HepG2 (cell line): ENCODE data around the gene CAGE1. TPM values are rescaled to one million over a fixed set of nuclear protein-coding genes. Genes with fewer than 3 reads are reported as not detected.

Source experiments
- ATF3 ChIP-seq: sonication (generic); formaldehyde crosslinking; IDR thresholded peaks from 2 replicates; pipeline ENCODE4 v1.4.0; 2020; ENCODE audit warnings: missing genetic modification reagents
- CHD2 ChIP-seq: IDR thresholded peaks from 2 replicates; pipeline ENCODE4 v1.6.1; 2011; ENCODE audit warnings: low read depth, low read length, improper control_type of control experiment
- FOSL2 ChIP-seq: sonication (generic); formaldehyde crosslinking; IDR thresholded peaks from 2 replicates; pipeline ENCODE4 v1.4.0; 2020; ENCODE audit warnings: missing genetic modification reagents
- HMGXB3 ChIP-seq: sonication (generic); formaldehyde crosslinking; IDR thresholded peaks from 2 replicates; pipeline ENCODE4 v1.4.0; 2020; ENCODE audit warnings: missing genetic modification reagents, borderline replicate concordance
- PBX2 ChIP-seq: IDR thresholded peaks from 2 replicates; pipeline ENCODE4 v1.6.1; 2016; ENCODE audit warnings: control low read depth
- SIN3A ChIP-seq: IDR thresholded peaks from 2 replicates; pipeline ENCODE4 v1.6.1; 2011; ENCODE audit warnings: low read depth, mild to moderate bottlenecking, control low read depth, low read length, borderline replicate concordance
- TRIM22 ChIP-seq: fragments of 450-650 bp; IDR thresholded peaks from 2 replicates; pipeline ENCODE4 v1.6.1; 2017
- ZNF24 ChIP-seq: fragments of 450-650 bp; IDR thresholded peaks from 2 replicates; pipeline ENCODE4 v1.6.1; 2017; ENCODE audit warnings: antibody characterized with exemption, mild to moderate bottlenecking
- ZNF737 ChIP-seq: sonication (generic); formaldehyde crosslinking; IDR thresholded peaks from 2 replicates; pipeline ENCODE4 v1.5.0; 2020; ENCODE audit warnings: missing genetic modification reagents, mild to moderate bottlenecking, borderline replicate concordance
- ZSCAN20 ChIP-seq: sonication (generic); formaldehyde crosslinking; IDR thresholded peaks from 2 replicates; pipeline ENCODE4 v1.4.0; 2020; ENCODE audit warnings: missing genetic modification reagents, mild to moderate bottlenecking, borderline replicate concordance
- polyA plus RNA-seq, 8 experiments: library from polyadenylated mRNA; depleted of rRNA in 3 of 8; stranded (reverse) in 7 of 8; unstranded in 1 of 8; fragments of >200 nt; fragmentation: Illumina TruSeq in 4 of 8; extraction: Trizol in 4 of 8; gene quantifications; 2 replicates each; pipeline versions ENCODE4 v1.2.1 to v1.2.3, GENCODE V29; 2011 to 2016; ENCODE audit warnings: low read depth in 4 of 8, missing spikeins in 1 of 8, mixed read lengths in 1 of 8; ENCODE audit not compliant: insufficient read depth in 1 of 8
- total RNA-seq, 5 experiments: library from RNA; depleted of rRNA; stranded (reverse); fragments of >200 nt; fragmentation: Illumina TruSeq; extraction: Trizol; gene quantifications; 2 replicates each; pipeline ENCODE4 v1.2.3, GENCODE V29; 2016; ENCODE audit warnings: low read depth in 1 of 5
- TF ChIP-seq, protein P1 (sequence below): sonication (generic); formaldehyde crosslinking; IDR thresholded peaks from 2 replicates; pipeline ENCODE4 v1.4.0; 2020; ENCODE audit warnings: low read depth, mild to moderate bottlenecking, missing genetic modification reagents
- TF ChIP-seq, protein P2 (sequence below): sonication (generic); formaldehyde crosslinking; conservative IDR thresholded peaks from 2 replicates; pipeline ENCODE4 v1.5.0; 2020; ENCODE audit warnings: missing genetic modification reagents
- TF ChIP-seq, protein P3 (sequence below): sonication (generic); formaldehyde crosslinking; IDR thresholded peaks from 2 replicates; pipeline ENCODE4 v1.4.0; 2020; ENCODE audit warnings: missing genetic modification reagents

Gene CAGE1
- total and polyA plus RNA-seq, 2 of the 13 experiments (the other 11 are each of a cell fraction or from before 2014, with no cell fraction given) = 0.03 to 0.15 TPM

DNA sequence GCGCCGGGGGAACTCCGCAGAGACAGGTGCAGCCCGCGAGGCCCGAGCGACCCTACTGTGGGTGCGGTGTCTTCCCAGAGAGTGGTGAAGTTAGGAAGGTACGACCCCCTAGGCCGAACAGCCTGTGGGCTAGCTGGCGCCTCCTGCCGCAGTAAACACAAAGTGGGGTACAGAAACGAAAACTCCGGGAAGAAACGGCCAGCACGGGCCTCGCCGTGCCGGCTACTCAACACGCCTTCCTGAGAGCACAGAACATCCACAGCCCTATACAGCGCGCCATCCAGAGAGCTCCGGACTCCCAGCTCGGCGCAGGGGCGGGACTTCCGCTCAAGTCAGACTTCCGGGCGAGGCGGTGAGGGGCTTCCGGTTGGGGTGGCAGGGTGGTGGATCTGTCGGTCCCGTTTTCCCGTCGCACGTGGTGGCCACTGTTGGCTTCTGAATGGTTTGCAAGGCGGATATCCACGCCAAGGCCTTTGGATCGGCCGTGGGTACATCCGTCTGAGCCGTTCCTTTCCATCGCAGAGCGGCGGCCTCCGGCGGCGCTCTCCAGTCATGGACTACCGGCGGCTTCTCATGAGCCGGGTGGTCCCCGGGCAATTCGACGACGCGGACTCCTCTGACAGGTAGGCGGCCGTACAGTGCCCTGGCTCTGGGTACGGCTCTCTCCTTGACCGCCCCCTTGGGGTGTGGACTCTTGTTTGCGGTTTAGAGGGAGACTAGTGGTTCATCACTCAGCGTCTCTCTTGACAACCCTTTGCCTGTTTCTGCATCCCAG lies at the start of gene CAGE1, which contains the start of gene RIOK1 (continued):
- TF ChIP-seq, protein P1, sequence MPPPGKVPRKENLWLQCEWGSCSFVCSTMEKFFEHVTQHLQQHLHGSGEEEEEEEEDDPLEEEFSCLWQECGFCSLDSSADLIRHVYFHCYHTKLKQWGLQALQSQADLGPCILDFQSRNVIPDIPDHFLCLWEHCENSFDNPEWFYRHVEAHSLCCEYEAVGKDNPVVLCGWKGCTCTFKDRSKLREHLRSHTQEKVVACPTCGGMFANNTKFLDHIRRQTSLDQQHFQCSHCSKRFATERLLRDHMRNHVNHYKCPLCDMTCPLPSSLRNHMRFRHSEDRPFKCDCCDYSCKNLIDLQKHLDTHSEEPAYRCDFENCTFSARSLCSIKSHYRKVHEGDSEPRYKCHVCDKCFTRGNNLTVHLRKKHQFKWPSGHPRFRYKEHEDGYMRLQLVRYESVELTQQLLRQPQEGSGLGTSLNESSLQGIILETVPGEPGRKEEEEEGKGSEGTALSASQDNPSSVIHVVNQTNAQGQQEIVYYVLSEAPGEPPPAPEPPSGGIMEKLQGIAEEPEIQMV (CRISPR knock-in tag) = peak; percentile 80
- TF ChIP-seq, protein P2, sequence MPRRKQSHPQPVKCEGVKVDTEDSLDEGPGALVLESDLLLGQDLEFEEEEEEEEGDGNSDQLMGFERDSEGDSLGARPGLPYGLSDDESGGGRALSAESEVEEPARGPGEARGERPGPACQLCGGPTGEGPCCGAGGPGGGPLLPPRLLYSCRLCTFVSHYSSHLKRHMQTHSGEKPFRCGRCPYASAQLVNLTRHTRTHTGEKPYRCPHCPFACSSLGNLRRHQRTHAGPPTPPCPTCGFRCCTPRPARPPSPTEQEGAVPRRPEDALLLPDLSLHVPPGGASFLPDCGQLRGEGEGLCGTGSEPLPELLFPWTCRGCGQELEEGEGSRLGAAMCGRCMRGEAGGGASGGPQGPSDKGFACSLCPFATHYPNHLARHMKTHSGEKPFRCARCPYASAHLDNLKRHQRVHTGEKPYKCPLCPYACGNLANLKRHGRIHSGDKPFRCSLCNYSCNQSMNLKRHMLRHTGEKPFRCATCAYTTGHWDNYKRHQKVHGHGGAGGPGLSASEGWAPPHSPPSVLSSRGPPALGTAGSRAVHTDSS (CRISPR knock-in tag) = no peak
- TF ChIP-seq PBX2 (CRISPR knock-in tag) (no peak; the same call in 1 of the 2 replicates), ZNF737 (CRISPR knock-in tag) (peak; percentile 70; the same call in 1 of the 2 replicates), ZSCAN20 (peak; percentile 81; the same call in 1 of the 2 replicates), SIN3A (peak; percentile 98; the same call in 1 of the 2 replicates), CHD2 (peak; percentile 34; the same call in 1 of the 2 replicates), FOSL2 (CRISPR knock-in tag) (peak; percentile 43), ZNF24 (no peak), TRIM22 (no peak), HMGXB3 (CRISPR knock-in tag) (peak; percentile 56; the same call in 1 of the 2 replicates), ATF3 (CRISPR knock-in tag) (peak; percentile 21; the same call in 1 of the 2 replicates)
- TF ChIP-seq, protein P3, sequence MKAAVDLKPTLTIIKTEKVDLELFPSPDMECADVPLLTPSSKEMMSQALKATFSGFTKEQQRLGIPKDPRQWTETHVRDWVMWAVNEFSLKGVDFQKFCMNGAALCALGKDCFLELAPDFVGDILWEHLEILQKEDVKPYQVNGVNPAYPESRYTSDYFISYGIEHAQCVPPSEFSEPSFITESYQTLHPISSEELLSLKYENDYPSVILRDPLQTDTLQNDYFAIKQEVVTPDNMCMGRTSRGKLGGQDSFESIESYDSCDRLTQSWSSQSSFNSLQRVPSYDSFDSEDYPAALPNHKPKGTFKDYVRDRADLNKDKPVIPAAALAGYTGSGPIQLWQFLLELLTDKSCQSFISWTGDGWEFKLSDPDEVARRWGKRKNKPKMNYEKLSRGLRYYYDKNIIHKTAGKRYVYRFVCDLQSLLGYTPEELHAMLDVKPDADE (CRISPR knock-in tag) = no peak
